T-helper 17 cell (primary cell): ENCODE measurements around the gene ATXN2. TPM values are rescaled to one million over a fixed set of nuclear protein-coding genes. Genes with fewer than 3 reads are reported as not detected.
"Not testable (repeated sequence)": the region's sequence is repeated elsewhere in the genome, so short reads cannot be mapped to it uniquely, and the experiment has no call there.

Experiments used
- ATAC-seq: fragments of 150-1000 bp; cut with Tn5 transposase; 2 replicates; pipeline ENCODE4 v1.10.0; 2021; ENCODE audit warnings: mild to moderate bottlenecking, moderate library complexity
- DNase-seq, 3 donors: peaks; one replicate each; pipeline versions ENCODE4 v3.0.0 to v3.0.0-alpha.2; 2020 to 2021
- H3K9me3 ChIP-seq: one replicate; pipeline ENCODE4 v1.7.0; 2013; ENCODE audit warnings: low read length, mild to moderate bottlenecking; ENCODE audit not compliant: control insufficient read depth, poor library complexity, severe bottlenecking
- H3K27ac Mint-ChIP-seq: one replicate; pipeline ENCODE4 v1.8.0; 2022; ENCODE audit warnings: mild to moderate bottlenecking, moderate library complexity, mixed read lengths
- H3K27me3 Mint-ChIP-seq: one replicate; pipeline ENCODE4 v1.8.0; 2022; ENCODE audit warnings: mixed read lengths
- H3K36me3 Mint-ChIP-seq: one replicate; pipeline ENCODE4 v1.8.0; 2022; ENCODE audit warnings: low read depth, mixed read lengths
- H3K4me1 Mint-ChIP-seq: one replicate; pipeline ENCODE4 v1.8.0; 2022; ENCODE audit warnings: mild to moderate bottlenecking, mixed read lengths
- H3K4me3 Mint-ChIP-seq: one replicate; pipeline ENCODE4 v1.8.0; 2022; ENCODE audit warnings: mild to moderate bottlenecking, moderate library complexity, mixed read lengths
- total RNA-seq, 4 donors: library from RNA in 2 of 4; stranded (reverse) in 2 of 4; gene quantifications; one replicate each; pipeline ENCODE4 v1.2.3 and lab custom pipeline; 2022 to 2026

Gene ATXN2
- total RNA-seq, 2 donors from 2014 or later = 47.6 to 48.8 TPM

DNA sequence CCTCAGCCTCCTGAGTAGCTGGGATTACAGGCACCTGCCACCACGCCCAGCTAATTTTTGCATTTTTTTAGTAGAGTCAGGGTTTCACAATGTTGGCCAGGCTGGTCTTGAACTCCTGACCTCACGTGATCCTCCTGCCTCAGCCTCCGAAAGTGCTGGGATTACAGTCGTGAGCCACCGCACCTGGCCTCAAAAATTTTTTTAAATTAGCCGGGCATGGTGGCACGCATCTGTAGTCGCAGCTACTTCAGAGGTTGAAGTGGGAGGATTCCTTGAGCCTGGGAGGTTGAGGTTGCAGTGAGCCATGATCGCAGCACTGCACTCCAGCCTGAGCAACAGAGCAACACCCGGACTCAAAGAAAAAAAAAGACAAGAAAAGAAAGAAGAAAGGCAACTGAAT is 18.7 kb upstream of the ATXN2 start:
- not testable (repeated sequence) for H3K36me3 Mint-ChIP-seq, H3K4me3 Mint-ChIP-seq, DNase-seq, H3K4me1 Mint-ChIP-seq, ATAC-seq, H3K9me3 ChIP-seq, H3K27me3 Mint-ChIP-seq, H3K27ac Mint-ChIP-seq

DNA sequence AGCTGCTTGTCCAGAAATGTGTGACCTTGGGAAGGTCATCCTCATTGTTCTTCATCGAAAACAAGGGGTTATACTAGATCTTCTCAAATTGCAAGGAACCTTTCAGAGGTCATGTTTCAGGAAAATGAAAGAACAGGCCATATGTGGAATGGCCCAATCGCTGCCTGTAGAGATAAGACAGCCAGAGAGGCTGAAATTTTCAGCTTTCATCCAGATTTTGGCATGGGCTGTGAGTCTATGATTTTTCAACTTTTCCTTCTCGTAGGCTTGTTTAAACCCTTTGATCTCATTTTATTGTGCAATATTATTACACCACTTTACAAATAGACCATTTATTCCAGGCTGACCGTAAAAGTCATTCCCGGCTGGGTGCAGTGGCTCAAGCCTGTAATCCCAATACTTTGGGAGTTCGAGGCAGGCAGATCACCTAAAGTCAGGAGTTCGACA is 17.1 kb upstream of the ATXN2 start:
- Mint-ChIP-seq H3K27me3 (no peaks in the 10 kb centered on the region), H3K27ac (no peak overlapping the region), H3K36me3 (no peaks in the 10 kb centered on the region), H3K4me3 (no peak overlapping the region), H3K4me1 (no peaks in the 10 kb centered on the region)
- no peaks in the 10 kb centered on the region for H3K9me3 ChIP-seq
- ATAC-seq = no peak
- DNase-seq = no peak

DNA sequence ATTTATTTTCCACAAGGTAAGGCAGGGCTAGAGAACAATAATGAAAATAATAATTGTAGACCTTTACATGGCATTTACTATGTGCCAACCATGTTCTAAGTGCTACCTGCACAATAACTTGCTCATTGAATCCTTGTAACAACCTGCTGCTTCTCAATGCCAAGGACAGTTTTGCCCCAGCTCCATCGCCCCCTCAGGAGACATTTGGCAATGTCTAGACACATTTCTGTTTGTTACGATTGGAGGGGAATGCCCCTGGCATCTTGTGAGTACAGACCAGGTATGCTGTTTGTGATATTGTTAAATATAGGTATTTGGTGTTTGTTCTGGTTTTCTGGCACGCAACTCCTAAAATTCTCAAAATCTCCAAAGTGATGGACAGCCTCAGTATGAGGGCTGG is 8.1 kb upstream of the ATXN2 start:
- Mint-ChIP-seq H3K27ac (no peak overlapping the region), H3K4me3 (no peak overlapping the region), H3K36me3 (no peaks in the 10 kb centered on the region), H3K27me3 (no peaks in the 10 kb centered on the region), H3K4me1 (no peaks in the 10 kb centered on the region)
- no peak for ATAC-seq
- no peak for DNase-seq
- H3K9me3 ChIP-seq = no peaks in the 10 kb centered on the region

DNA sequence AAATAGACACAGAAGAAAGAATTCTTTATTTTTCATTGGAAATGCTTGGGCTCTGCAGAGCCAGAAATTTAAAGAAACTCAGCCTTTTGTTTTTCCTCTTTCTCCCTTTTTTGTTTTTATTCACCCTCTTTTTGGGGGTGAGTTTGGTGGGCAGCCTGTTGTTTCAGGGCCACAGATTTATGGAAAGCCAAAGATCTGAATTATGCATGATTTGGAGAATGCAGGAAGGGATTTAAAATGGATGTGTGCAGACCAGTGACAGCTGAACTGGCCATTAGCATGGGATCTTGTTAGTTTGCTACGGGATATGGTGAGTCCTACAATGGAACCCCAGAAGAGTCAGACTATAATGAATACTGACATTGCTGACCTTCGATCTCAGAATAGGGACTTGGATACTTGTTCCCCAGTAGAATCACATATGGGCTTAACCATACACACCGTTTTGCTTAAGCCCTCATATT is 7.7 kb upstream of the ATXN2 start:
- no peak overlapping the region for H3K4me3 Mint-ChIP-seq
- no peak for ATAC-seq
- no peaks in the 10 kb centered on the region for H3K9me3 ChIP-seq
- H3K27ac Mint-ChIP-seq = no peak overlapping the region
- DNase-seq = no peak
- H3K27me3 Mint-ChIP-seq = no peaks in the 10 kb centered on the region
- no peaks in the 10 kb centered on the region for H3K36me3 Mint-ChIP-seq
- H3K4me1 Mint-ChIP-seq = no peaks in the 10 kb centered on the region

DNA sequence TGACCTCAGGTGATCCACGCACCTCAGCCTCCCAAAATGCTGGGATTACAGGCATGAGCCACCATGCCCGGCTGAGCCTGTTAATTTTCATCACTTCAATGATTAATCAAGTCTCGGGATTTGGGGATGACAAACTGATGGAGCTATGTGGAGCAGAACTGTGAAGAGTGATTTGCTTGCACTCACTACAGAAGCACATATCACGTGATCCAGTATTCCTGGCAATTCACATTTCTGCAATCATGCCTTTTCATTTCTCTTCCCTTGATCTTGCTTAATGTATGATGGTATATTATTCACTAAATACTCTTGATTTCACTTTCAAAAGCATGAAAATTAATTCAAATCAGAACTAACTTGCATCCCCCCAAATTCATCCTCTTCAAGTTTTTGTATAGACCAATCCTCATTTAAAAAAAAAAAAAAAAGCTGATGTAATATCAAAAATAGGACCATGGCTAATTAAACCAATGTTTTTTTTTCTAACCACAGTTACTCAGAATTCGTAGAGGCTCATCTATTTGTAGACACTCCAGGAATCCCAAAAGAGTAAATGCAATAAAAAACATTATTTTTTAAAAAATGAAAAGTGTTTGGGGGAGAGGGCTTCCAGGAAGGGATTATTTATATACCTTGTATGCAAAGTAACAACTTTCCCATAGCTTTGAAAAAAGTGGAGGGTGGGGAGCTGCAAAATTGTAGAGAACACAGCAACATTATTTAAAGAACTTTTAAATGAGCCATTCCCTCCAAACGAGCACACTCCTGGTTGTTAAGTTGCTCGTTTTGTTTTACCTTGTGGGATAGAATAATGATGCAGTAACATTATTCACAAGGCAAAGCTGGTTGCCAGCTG is 7.0 kb upstream of the ATXN2 start:
- no peaks in the 10 kb centered on the region for H3K36me3 Mint-ChIP-seq
- no peak for ATAC-seq
- no peak overlapping the region for H3K27ac Mint-ChIP-seq
- no peak overlapping the region for H3K4me3 Mint-ChIP-seq
- DNase-seq = no peak
- H3K4me1 Mint-ChIP-seq = no peaks in the 10 kb centered on the region
- H3K9me3 ChIP-seq = no peaks in the 10 kb centered on the region
- H3K27me3 Mint-ChIP-seq = no peaks in the 10 kb centered on the region

DNA sequence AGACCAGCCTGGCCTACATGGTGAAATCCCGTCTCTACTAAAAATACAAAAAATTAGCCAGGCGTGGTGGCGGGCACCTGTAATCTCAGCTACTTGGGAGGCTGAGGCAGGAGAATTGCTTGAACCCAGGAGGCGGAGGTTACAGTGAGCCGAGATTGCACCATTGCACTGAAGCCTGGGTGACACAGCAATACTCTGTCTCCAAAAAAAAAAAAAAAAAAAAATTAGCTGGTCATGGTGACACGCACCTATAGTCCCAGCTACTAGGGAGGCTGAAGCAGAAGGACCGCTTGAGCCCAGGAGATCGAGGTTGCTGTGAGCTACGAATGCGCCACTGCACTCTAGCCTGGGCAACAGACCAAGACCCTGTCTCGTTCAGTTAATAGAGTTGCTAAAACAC is 3.7 kb upstream of the ATXN2 start:
- not testable (repeated sequence) for H3K4me3 Mint-ChIP-seq, H3K27ac Mint-ChIP-seq, H3K4me1 Mint-ChIP-seq, H3K27me3 Mint-ChIP-seq, H3K36me3 Mint-ChIP-seq, ATAC-seq, DNase-seq, H3K9me3 ChIP-seq

DNA sequence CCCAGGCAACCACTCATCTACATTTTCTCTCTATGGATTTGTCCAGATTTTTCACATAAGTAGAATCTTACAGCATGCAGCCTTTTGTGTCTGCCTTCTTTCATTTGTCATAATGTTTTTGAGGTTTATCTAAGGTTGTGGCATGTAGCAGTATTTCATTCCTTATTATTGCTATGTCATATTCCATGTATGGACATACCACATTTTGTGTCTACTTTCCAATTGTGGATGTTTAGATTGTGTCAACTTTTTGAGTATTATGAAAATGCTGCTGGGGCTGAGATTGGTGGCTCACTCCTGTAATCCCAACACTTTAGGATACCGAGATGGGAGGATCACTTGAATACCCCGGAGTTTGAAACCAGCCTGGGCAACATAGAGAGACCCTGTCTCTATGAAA is 3.2 kb upstream of the ATXN2 start:
- DNase-seq = no peak
- H3K27ac Mint-ChIP-seq = no peak overlapping the region
- no peaks in the 10 kb centered on the region for H3K27me3 Mint-ChIP-seq
- no peak overlapping the region for H3K4me3 Mint-ChIP-seq
- H3K36me3 Mint-ChIP-seq = no peaks in the 10 kb centered on the region
- H3K4me1 Mint-ChIP-seq = peaks cover 12% of the 10 kb centered on the region
- ATAC-seq = no peak
- no peaks in the 10 kb centered on the region for H3K9me3 ChIP-seq

DNA sequence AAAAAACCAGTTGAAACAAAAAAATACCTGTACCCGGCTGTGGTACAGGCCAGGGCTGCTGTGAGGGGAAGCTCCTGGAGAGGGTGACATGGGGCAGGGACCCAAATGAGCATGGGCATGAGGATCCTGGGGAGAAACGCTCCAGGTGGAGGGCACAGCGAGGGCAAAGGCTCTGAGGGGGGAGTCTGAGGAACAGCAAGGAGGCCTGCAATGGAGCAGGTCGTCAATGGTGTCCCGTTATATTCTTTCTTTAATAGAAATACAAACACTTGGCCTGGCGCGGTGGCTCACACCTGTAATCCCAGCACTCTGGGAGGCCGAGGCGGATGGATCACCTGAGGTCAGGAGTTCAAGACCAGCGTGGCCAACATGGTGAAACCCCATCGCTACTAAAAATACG is 1.9 kb upstream of the ATXN2 start:
- H3K4me3 Mint-ChIP-seq, DNase-seq, H3K9me3 ChIP-seq, H3K27me3 Mint-ChIP-seq, H3K36me3 Mint-ChIP-seq, ATAC-seq: not testable (repeated sequence)
- Mint-ChIP-seq H3K27ac (peak overlapping the region; percentile 89), H3K4me1 (peaks cover 18% of the 10 kb centered on the region)

DNA sequence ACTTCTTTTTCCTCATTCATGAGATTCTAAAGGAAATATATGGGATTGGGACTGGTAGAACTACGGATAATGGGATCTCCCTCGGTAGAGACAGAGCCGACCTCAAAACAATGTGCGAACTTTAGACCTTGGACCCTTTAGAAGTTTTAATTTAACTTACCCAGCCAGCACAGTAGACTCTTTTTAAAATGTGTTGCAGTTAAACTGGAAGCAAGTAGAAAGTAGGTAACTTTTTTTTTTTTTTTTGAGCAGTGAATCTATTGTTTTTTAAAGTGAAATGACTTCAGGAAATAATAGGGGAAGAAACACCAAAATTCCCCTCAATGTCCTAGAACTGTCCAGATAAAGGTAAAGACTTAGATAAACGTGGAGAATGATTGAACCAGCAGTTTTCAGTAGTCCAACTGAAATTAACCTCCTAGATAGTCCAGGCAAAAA is 1.1 kb upstream of the ATXN2 start:
- H3K9me3 ChIP-seq = no peaks in the 10 kb centered on the region
- ATAC-seq (no peak), DNase-seq (no peak)
- no peaks in the 10 kb centered on the region for H3K27me3 Mint-ChIP-seq
- H3K4me3 Mint-ChIP-seq = peak overlapping the region; percentile 89
- no peaks in the 10 kb centered on the region for H3K36me3 Mint-ChIP-seq
- H3K4me1 Mint-ChIP-seq = peaks cover 18% of the 10 kb centered on the region
- H3K27ac Mint-ChIP-seq = peak overlapping the region; percentile 89

DNA sequence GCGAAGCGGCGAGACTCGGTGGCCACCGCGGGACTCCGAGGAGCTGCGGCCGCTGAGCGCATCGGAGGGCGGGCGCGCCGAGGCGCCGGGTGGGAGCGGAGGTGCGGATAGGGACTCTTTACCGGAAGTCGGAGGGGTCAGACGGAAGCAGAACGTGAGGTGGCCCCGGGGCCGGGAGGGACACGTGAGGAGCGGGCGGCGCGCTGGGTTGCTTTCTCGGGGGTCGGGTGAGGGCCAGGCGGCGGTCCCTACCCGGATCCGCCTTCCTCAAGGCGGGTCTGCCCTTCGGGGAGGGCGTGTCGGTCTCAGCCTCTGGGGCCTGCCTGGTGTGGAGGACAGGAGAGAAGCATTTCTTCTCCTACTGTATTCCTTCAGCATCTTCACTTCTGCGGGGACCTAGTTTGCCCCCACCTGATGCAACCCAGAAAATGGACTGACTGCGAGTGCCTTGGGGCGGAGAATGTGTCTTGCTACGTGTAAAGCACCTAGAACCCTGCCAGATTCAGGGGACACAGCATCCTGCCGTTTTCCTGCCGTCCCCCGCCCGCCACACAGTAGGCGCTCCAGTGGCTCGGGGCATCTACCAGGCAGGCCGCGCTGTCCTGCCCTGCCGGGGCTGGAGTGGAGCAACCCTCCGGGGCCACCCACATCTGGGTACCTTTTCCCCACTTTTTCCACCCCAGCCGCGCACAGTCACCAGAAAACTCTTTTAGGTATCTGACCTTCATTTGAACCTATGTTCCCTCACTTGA is 514 bp upstream of the ATXN2 start:
- H3K4me1 Mint-ChIP-seq = peaks cover 23% of the 10 kb centered on the region
- no peaks in the 10 kb centered on the region for H3K9me3 ChIP-seq
- no peaks in the 10 kb centered on the region for H3K27me3 Mint-ChIP-seq
- H3K27ac Mint-ChIP-seq = peak overlapping the region; percentile 89
- H3K36me3 Mint-ChIP-seq = no peaks in the 10 kb centered on the region
- peak overlapping the region; percentile 89 for H3K4me3 Mint-ChIP-seq
- peak; percentile 83 for ATAC-seq
- DNase-seq = peak; percentile 67 to 81 (median 79)

DNA sequence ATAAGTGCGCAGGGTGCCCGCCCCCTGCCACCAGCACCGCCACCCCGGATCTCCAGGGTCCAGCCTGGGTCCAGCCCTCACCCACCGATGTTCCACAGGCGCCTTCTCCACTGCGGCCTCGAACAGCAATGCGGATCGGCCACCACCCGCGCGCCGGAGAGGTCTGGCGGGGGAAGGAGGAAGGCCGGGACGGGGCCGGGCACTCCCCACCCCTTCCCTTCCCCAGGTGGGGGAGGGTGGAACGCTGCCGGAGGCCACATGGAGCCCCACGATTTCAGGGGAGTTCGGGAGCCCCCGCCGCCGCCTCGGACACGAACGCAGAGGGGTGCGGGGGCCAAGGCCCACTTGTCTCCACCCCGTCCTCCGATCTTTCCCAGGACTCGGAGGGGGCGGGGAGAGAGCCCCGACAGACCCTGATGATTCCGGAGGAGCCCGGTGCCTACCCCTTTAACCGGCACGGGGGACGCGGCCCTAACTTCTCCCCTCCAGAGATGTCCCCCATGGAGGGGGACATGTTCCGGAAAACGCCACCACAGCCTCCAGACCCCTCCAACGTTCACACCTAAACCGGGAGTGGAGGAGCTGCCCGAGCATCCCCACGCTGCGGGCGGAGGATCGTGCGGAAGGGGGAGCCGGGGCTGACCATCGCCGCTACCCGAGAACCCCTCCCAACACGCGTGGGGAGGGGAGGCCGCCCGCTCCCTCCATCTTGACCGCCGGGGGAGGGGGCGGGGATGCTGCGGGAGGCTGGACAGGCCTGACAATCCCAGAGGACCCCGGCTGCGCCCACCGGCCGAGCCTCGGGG is 1.1 kb downstream of the ATXN2 start:
- H3K9me3 ChIP-seq = no peaks in the 10 kb centered on the region
- DNase-seq (peak; percentile 9 to 21 (median 15)), ATAC-seq (no peak)
- no peaks in the 10 kb centered on the region for H3K36me3 Mint-ChIP-seq
- peak overlapping the region; percentile 78 for H3K27ac Mint-ChIP-seq
- H3K4me1 Mint-ChIP-seq = peaks cover 28% of the 10 kb centered on the region
- peak overlapping the region; percentile 92 for H3K4me3 Mint-ChIP-seq
- H3K27me3 Mint-ChIP-seq = no peaks in the 10 kb centered on the region

DNA sequence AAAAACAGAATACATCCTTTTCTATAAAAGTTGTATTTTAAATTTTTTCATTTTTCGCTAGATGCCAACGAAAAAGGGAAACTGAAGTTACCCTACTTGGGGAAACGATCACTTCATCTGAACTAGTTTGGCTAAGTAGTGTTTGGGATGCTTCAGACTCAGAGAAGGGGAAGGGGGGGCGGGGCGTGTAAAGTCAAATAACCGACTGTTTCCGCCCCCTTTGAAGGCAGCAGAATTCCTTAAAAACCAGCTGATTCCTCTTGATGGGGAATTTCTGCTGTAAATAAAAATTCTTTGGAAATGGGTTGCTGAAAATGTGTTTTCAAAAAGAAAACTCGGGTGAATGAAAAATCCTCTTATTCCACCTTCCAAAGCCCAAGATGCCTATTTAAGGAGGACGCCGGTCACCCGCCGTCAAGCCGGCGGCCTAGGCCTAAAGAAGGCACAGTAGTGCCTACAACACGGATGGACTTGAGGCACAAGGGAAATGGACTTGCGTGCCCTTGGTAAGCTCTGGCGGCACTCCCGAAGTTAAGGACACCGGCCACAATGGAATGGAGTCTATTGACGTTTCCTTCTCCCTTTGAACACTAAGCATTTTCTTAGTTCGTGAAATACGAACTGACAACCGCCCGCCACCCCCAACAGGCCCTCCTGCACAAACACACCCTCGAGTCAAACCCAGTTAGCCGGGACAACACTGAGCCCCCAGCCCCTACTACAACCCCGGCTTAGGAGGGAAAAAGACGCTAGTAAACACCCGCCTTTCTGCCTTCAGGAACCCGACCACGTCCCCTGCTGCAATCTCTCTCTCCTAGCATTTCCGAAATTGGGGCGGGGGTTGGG is 1.9 kb downstream of the ATXN2 start:
- H3K27me3 Mint-ChIP-seq = no peaks in the 10 kb centered on the region
- no peaks in the 10 kb centered on the region for H3K36me3 Mint-ChIP-seq
- ATAC-seq = no peak
- H3K9me3 ChIP-seq = no peaks in the 10 kb centered on the region
- peak overlapping the region; percentile 92 for H3K4me3 Mint-ChIP-seq
- peaks cover 28% of the 10 kb centered on the region for H3K4me1 Mint-ChIP-seq
- peak overlapping the region; percentile 78 for H3K27ac Mint-ChIP-seq
- DNase-seq = no peak
